Measurements from ENCODE around the gene PRXL2A. TPM values are rescaled to one million over a fixed set of nuclear protein-coding genes. Genes with fewer than 3 reads are reported as not detected.

PRXL2A gene
- total RNA-seq, 1 donor: 5.1 TPM

DNA sequence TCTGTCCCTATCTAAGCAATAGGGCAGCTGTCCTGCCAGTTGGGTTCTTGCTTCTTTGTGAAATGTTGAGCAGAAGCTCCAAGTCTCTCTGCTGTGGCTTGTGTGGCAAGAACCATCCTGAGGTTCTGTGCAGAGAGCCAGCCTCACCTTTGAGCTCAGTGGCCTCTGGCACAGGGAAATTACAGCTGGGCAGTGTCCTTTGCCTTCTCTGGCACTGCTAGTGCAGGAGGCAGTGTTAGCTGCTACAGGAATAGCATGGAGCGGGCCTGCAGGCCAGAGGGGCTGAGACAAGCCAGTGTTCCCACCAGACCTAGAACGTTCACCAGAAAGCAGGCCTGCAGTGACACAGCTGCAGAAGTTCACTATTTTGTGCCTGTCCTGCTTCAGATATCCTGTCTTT lies 1.8 kb downstream of the PRXL2A start:
- H3K4me3 ChIP-seq (ENCODE audit: insufficient read depth, low read length): no peak overlapping the region
- H3K4me2 ChIP-seq (ENCODE audit: insufficient read depth, low read length): no peak overlapping the region
- TF ChIP-seq, protein P1, sequence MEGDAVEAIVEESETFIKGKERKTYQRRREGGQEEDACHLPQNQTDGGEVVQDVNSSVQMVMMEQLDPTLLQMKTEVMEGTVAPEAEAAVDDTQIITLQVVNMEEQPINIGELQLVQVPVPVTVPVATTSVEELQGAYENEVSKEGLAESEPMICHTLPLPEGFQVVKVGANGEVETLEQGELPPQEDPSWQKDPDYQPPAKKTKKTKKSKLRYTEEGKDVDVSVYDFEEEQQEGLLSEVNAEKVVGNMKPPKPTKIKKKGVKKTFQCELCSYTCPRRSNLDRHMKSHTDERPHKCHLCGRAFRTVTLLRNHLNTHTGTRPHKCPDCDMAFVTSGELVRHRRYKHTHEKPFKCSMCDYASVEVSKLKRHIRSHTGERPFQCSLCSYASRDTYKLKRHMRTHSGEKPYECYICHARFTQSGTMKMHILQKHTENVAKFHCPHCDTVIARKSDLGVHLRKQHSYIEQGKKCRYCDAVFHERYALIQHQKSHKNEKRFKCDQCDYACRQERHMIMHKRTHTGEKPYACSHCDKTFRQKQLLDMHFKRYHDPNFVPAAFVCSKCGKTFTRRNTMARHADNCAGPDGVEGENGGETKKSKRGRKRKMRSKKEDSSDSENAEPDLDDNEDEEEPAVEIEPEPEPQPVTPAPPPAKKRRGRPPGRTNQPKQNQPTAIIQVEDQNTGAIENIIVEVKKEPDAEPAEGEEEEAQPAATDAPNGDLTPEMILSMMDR (IDR thresholded peaks at IDR 0.05; ENCODE audit: extremely low read depth, low read depth, low read length): no peak

DNA sequence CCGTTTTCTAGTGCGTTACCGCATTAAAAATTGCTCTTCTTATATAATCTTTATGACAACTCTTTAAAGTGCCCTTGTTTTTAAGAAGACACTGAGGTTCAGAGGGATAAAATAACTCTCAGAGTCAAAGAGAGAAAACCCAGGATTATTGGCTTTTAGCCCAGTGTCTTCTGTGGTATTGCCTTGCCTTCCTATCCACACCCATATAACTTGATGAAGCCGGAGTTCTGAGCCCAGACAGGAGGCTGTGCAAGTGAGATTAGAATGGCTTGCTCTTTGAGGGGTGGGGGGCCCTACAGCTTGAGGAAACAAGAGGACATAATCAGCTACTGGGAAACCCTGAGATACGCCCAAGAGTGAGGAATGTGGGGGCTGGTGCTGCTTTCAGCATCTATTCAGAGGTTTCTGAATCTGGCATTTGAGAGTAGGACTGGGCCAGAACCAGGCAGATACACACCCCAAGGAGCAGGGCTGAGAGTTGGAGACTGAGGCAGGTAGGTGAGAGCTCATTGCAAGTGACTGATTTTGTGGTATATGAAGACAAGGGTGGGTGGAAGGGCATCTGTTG lies 2.3 kb downstream of the PRXL2A start:
- no peak overlapping the region for H2AFZ ChIP-seq (ENCODE audit: low read length)
- TF ChIP-seq, protein P1 (IDR thresholded peaks at IDR 0.05; ENCODE audit: extremely low read depth, low read depth, low read length): no peak
- DNase-seq (ENCODE audit: insufficient read length, low spot score, missing footprints): no peak
- H3K79me2 ChIP-seq (ENCODE audit: insufficient read depth, low read length): no peaks in the 10 kb centered on the region
- H3K27me3 ChIP-seq (ENCODE audit: insufficient read depth, low read length): peaks cover 28% of the 10 kb centered on the region
- no peaks in the 10 kb centered on the region for H3K36me3 ChIP-seq (ENCODE audit: insufficient read depth, low read length)
- H3K27ac ChIP-seq (ENCODE audit: low read depth, low read length): no peak overlapping the region
- H3K4me2 ChIP-seq (ENCODE audit: insufficient read depth, low read length): no peak overlapping the region
- no peaks in the 10 kb centered on the region for H3K4me1 ChIP-seq (ENCODE audit: insufficient read depth, low read length)
- H4K20me1 ChIP-seq (ENCODE audit: insufficient read depth, low read length): no peaks in the 10 kb centered on the region
- H3K9me3 ChIP-seq (ENCODE audit: low read depth, low read length): no peaks in the 10 kb centered on the region
- H3K4me3 ChIP-seq (ENCODE audit: insufficient read depth, low read length): no peak overlapping the region

More for the DNA sequence above, 1.8 kb downstream of the PRXL2A start:
- no peak overlapping the region for H2AFZ ChIP-seq (ENCODE audit: low read length)
- peaks cover 28% of the 10 kb centered on the region for H3K27me3 ChIP-seq (ENCODE audit: insufficient read depth, low read length)
- no peaks in the 10 kb centered on the region for H3K36me3 ChIP-seq (ENCODE audit: insufficient read depth, low read length)
- peak; percentile 77 for DNase-seq (ENCODE audit: insufficient read length, low spot score, missing footprints)
- H3K9me3 ChIP-seq (ENCODE audit: low read depth, low read length): no peaks in the 10 kb centered on the region
- no peaks in the 10 kb centered on the region for H3K79me2 ChIP-seq (ENCODE audit: insufficient read depth, low read length)
- no peaks in the 10 kb centered on the region for H4K20me1 ChIP-seq (ENCODE audit: insufficient read depth, low read length)
- H3K27ac ChIP-seq (ENCODE audit: low read depth, low read length): no peak overlapping the region
- no peaks in the 10 kb centered on the region for H3K4me1 ChIP-seq (ENCODE audit: insufficient read depth, low read length)

DNA sequence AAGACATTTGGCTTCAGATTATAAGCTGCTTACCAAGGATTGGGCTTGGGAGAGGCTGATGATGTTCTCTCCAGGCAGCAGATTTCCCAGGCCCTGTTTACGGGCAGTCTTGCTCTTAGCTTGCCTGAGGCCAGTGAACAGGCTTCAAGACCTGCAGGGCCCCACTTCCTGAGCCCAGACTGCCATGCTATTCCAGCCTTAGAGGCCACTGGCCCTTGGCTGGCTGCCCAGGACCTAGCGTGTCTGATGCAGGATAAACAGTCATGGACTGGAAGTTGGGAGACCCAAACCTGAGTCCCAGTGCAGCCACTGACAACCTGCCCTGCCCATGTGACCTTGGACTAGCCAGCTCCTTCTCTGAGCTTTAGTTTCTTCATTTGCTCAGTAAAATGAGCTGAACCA lies 2.9 kb downstream of the PRXL2A start:
- Histone ChIP-seq H3K4me2 (ENCODE audit: insufficient read depth, low read length) (no peak overlapping the region), H3K79me2 (ENCODE audit: insufficient read depth, low read length) (no peaks in the 10 kb centered on the region), H3K4me1 (ENCODE audit: insufficient read depth, low read length) (no peaks in the 10 kb centered on the region)

DNA sequence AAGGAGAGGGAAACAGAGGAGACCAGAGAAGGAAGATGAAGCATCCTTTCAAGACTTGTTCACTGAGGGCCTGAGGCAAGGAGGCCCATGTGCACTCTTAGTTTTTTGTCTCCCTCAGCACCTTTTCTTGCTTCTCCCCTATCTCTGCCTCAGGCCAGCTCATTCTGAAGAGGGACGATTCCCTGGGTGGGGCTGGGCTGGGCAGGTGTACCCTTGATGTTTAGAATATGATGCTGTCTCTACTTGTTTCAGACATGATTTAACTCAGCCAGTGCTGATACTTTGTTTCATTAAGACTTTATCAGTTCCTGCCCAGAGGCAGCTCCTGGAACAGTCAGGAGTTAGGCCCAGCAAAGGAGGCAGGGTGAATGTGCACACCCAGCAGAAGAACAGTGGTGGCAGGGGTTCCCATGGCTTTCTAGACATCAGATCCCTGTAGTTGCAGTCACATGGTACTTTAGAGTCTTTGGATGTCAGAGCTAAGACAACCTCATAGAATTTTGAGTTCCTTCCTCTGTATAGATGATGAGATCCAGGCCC lies 3.4 kb downstream of the PRXL2A start:
- no peaks in the 10 kb centered on the region for H3K9me3 ChIP-seq (ENCODE audit: low read depth, low read length)
- no peak overlapping the region for H3K27ac ChIP-seq (ENCODE audit: low read depth, low read length)
- no peaks in the 10 kb centered on the region for H3K79me2 ChIP-seq (ENCODE audit: insufficient read depth, low read length)
- no peaks in the 10 kb centered on the region for H3K36me3 ChIP-seq (ENCODE audit: insufficient read depth, low read length)
- no peaks in the 10 kb centered on the region for H3K4me1 ChIP-seq (ENCODE audit: insufficient read depth, low read length)
- H4K20me1 ChIP-seq (ENCODE audit: insufficient read depth, low read length): no peaks in the 10 kb centered on the region
- H2AFZ ChIP-seq (ENCODE audit: low read length): no peak overlapping the region
- TF ChIP-seq, protein P1 (IDR thresholded peaks at IDR 0.05; ENCODE audit: extremely low read depth, low read depth, low read length): no peak
- H3K4me2 ChIP-seq (ENCODE audit: insufficient read depth, low read length): no peak overlapping the region
- no peak overlapping the region for H3K4me3 ChIP-seq (ENCODE audit: insufficient read depth, low read length)
- DNase-seq (ENCODE audit: insufficient read length, low spot score, missing footprints): no peak
- peaks cover 28% of the 10 kb centered on the region for H3K27me3 ChIP-seq (ENCODE audit: insufficient read depth, low read length)

More for the DNA sequence above, 2.9 kb downstream of the PRXL2A start:
- no peaks in the 10 kb centered on the region for H3K9me3 ChIP-seq (ENCODE audit: low read depth, low read length)
- DNase-seq (ENCODE audit: insufficient read length, low spot score, missing footprints): no peak
- peaks cover 28% of the 10 kb centered on the region for H3K27me3 ChIP-seq (ENCODE audit: insufficient read depth, low read length)
- no peak overlapping the region for H3K27ac ChIP-seq (ENCODE audit: low read depth, low read length)
- TF ChIP-seq, protein P1 (IDR thresholded peaks at IDR 0.05; ENCODE audit: extremely low read depth, low read depth, low read length): no peak
- H2AFZ ChIP-seq (ENCODE audit: low read length): no peak overlapping the region
- H3K36me3 ChIP-seq (ENCODE audit: insufficient read depth, low read length): no peaks in the 10 kb centered on the region
- no peak overlapping the region for H3K4me3 ChIP-seq (ENCODE audit: insufficient read depth, low read length)
- H4K20me1 ChIP-seq (ENCODE audit: insufficient read depth, low read length): no peaks in the 10 kb centered on the region
